ENCODE measurements around the gene TAGLN3. TPM values are rescaled to one million over a fixed set of nuclear protein-coding genes. Genes with fewer than 3 reads are reported as not detected.

TAGLN3 gene
- total and polyA plus RNA-seq, 2 of the 13 experiments (the other 11 are each of a cell fraction or from before 2014, with no cell fraction given) = 0.51 to 0.91 TPM

- TF ChIP-seq ZNF318 (CRISPR knock-in tag; IDR thresholded peaks at IDR 0.05) (no peak), CREB1 (IDR thresholded peaks at IDR 0.05) (no peak), CREB1 (CRISPR knock-in tag; IDR thresholded peaks at IDR 0.05) (no peak)
Observed at GRCh38 chr3:112056451-112056929, 57.8 kb downstream of the TAGLN3 start (continued).

DNA sequence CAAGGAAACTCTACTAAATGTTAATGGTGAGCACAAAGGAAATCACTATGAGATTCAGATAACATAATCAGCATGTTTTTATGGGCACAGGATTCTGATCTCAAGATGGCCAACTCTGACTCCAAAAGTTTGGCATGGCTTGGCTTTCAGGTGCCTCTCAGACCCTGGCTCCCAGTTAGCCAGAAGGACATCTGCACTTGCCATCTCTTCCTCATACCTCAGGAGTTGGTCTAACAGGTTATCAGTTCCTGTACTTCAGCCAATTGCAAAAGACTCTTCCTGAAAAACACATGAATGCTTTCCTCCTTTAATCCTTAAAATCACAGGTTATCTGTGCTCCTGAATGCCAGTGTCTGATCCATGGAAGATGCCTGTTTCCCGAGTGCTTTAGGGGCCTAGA lies 60.8 kb downstream of the TAGLN3 start:
- no TSS peak for BruUV-seq (replicated peaks)
- no peak for FAIRE-seq
- ChIA-PET POLR2A (no interaction called here), CTCF (ENCODE audit: low intra/inter-chr PET ratio, low total read pairs) (no interaction called here)
- no peak for DNase-seq (ENCODE audit: low spot score)
- WGBS (ENCODE audit: low lambda C conversion rate) = 0% methylated on average over 1 of the region's 1 CpG
- no peak overlapping the region for H3K4me2 ChIP-seq (ENCODE audit: low read depth, low read length)
- no peak overlapping the region for H2AFZ ChIP-seq (ENCODE audit: low read length)
- no peaks in the 10 kb centered on the region for H4K20me1 ChIP-seq (ENCODE audit: insufficient read depth, low read length)
- no peaks in the 10 kb centered on the region for H3K79me2 ChIP-seq (ENCODE audit: insufficient read depth, low read length)
- H3K27ac ChIP-seq (ENCODE audit: extremely low read length, insufficient read depth, low read length) = no peak overlapping the region
- peaks cover 0 to 4% of the 10 kb centered on the region in 2 experiments; a peak in 3 of 5 replicates for H3K27me3 ChIP-seq (ENCODE audit: control insufficient read depth in 1 of 2, insufficient read depth in 2 of 2, low read length in 2 of 2)
- no peak overlapping the region for H3K4me3 ChIP-seq (replicated peaks in 1 of 3; ENCODE audit: insufficient read depth in 1 of 3, low read depth in 2 of 3, low read length in 3 of 3)
- H3K36me3 ChIP-seq (replicated peaks in 1 of 2; ENCODE audit: control insufficient read depth in 1 of 2, insufficient read depth in 2 of 2, low read length in 2 of 2) = no peaks in the 10 kb centered on the region
- no peak for ATAC-seq
- no peaks in the 10 kb centered on the region for H3K4me1 ChIP-seq (ENCODE audit: insufficient read depth, low read length)
- H3K9ac ChIP-seq (ENCODE audit: insufficient read depth, low read depth, low read length) = no peak overlapping the region
- in situ Hi-C loops (cut with HindIII; ENCODE audit: extremely low pct_ligation_motif_present, low pct_unique_long_range_greater_than_20kb) (no loop called here), intact Hi-C loops (cut with micrococcal nuclease; ENCODE audit: unreplicated experiment) (no loop called here)
- TF ChIP-seq, protein P1, sequence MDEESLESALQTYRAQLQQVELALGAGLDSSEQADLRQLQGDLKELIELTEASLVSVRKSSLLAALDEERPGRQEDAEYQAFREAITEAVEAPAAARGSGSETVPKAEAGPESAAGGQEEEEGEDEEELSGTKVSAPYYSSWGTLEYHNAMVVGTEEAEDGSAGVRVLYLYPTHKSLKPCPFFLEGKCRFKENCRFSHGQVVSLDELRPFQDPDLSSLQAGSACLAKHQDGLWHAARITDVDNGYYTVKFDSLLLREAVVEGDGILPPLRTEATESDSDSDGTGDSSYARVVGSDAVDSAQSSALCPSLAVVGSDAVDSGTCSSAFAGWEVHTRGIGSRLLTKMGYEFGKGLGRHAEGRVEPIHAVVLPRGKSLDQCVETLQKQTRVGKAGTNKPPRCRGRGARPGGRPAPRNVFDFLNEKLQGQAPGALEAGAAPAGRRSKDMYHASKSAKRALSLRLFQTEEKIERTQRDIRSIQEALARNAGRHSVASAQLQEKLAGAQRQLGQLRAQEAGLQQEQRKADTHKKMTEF (CRISPR knock-in tag; IDR thresholded peaks at IDR 0.05) = no peak
- TF ChIP-seq TMF1 (CRISPR knock-in tag; IDR thresholded peaks at IDR 0.05; ENCODE audit: low read depth) = no peak
- no peak for TF ChIP-seq ZNF512 (CRISPR knock-in tag; IDR thresholded peaks at IDR 0.05)
- TF ChIP-seq ZNF737 (CRISPR knock-in tag; IDR thresholded peaks at IDR 0.05; ENCODE audit: borderline replicate concordance) = no peak
- no peak for TF ChIP-seq ZNF296 (CRISPR knock-in tag; conservative IDR thresholded peaks at IDR 0.05)
- TF ChIP-seq ZNF292 (CRISPR knock-in tag; IDR thresholded peaks at IDR 0.05; ENCODE audit: borderline replicate concordance, low read depth) = no peak
- no peaks in the 10 kb centered on the region for H3K9me3 ChIP-seq (ENCODE audit: low read length)
